Endothelial cell (in vitro differentiated cells): ENCODE measurements around the gene DGCR8. TPM values are rescaled to one million over a fixed set of nuclear protein-coding genes. Genes with fewer than 3 reads are reported as not detected.

ENCODE experiments used
- DNase-seq: peaks from one replicate; pipeline ENCODE4 v3.0.0; 2021; ENCODE audit warnings: low spot score
- H3K27ac Mint-ChIP-seq: one replicate; pipeline ENCODE4 v1.8.0; 2021; ENCODE audit warnings: mixed read lengths, inconsistent platforms; ENCODE audit not compliant: unreplicated experiment
- H3K27me3 Mint-ChIP-seq: one replicate; pipeline ENCODE4 v1.8.0; 2021; ENCODE audit warnings: mild to moderate bottlenecking, moderate library complexity, mixed read lengths, inconsistent platforms; ENCODE audit not compliant: unreplicated experiment
- H3K36me3 Mint-ChIP-seq: one replicate; pipeline ENCODE4 v1.8.0; 2021; ENCODE audit warnings: mild to moderate bottlenecking, low read depth, mixed read lengths, inconsistent platforms; ENCODE audit not compliant: unreplicated experiment
- H3K4me1 Mint-ChIP-seq: one replicate; pipeline ENCODE4 v1.8.0; 2021; ENCODE audit warnings: mild to moderate bottlenecking, mixed read lengths, inconsistent platforms; ENCODE audit not compliant: unreplicated experiment
- H3K4me3 Mint-ChIP-seq: one replicate; pipeline ENCODE4 v1.8.0; 2021; ENCODE audit warnings: mild to moderate bottlenecking, mixed read lengths, inconsistent platforms; ENCODE audit not compliant: unreplicated experiment
- H3K9me3 Mint-ChIP-seq: one replicate; pipeline ENCODE4 v1.8.0; 2021; ENCODE audit warnings: mixed read lengths, inconsistent platforms; ENCODE audit not compliant: unreplicated experiment
- total RNA-seq: library from RNA; stranded (reverse); fragmentation: NEBNext Ultra II Directional; extraction: Animal tissue kit (Norgen Biotek cat#: 25700); gene quantifications from one replicate; pipeline ENCODE4 v1.2.1, GENCODE V29; 2021; ENCODE audit not compliant: unreplicated experiment
- TF ChIP-seq, protein P1 (sequence below): fragments of 200-600 bp; sonication (generic); IDR thresholded peaks from one replicate; pipeline ENCODE4 v1.5.0; 2021; ENCODE audit warnings: antibody characterized with exemption; ENCODE audit not compliant: unreplicated experiment

DGCR8 gene
- total RNA-seq, 1 donor from 2014 or later = 46.6 TPM

DNA sequence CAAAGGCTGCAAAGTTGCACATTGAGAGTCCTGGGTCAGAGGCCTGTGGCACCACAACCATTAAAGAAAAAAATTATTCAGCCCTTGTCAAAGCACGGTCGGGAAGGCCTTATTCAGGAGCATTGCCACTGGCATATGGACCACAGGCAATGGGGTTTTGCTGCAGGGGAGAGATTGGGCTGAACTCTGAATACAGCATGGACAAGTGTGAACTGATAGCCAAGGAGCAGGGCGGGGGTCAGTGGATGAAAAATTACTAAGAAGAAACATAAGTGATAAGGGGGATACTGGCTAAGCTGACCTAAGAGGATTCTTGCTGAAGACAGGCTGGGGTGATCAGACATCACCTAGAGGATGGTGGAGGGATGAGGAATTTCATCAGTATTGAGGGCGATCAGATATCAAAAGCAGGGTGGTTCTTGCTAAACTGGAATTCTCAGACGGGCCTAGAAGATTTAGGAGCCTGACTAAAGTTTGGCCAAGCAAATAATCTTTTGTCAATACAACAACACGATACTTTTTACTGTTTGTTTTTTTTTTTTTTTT lies 3.3 kb upstream of the DGCR8 start:
- Mint-ChIP-seq H3K36me3 (peaks cover 4% of the 10 kb centered on the region), H3K27me3 (peaks cover 5% of the 10 kb centered on the region), H3K4me3 (no peak overlapping the region), H3K4me1 (peaks cover 4% of the 10 kb centered on the region), H3K9me3 (no peaks in the 10 kb centered on the region), H3K27ac (no peak overlapping the region)
- TF ChIP-seq, protein P1, sequence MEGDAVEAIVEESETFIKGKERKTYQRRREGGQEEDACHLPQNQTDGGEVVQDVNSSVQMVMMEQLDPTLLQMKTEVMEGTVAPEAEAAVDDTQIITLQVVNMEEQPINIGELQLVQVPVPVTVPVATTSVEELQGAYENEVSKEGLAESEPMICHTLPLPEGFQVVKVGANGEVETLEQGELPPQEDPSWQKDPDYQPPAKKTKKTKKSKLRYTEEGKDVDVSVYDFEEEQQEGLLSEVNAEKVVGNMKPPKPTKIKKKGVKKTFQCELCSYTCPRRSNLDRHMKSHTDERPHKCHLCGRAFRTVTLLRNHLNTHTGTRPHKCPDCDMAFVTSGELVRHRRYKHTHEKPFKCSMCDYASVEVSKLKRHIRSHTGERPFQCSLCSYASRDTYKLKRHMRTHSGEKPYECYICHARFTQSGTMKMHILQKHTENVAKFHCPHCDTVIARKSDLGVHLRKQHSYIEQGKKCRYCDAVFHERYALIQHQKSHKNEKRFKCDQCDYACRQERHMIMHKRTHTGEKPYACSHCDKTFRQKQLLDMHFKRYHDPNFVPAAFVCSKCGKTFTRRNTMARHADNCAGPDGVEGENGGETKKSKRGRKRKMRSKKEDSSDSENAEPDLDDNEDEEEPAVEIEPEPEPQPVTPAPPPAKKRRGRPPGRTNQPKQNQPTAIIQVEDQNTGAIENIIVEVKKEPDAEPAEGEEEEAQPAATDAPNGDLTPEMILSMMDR = no peak
- no peak for DNase-seq

DNA sequence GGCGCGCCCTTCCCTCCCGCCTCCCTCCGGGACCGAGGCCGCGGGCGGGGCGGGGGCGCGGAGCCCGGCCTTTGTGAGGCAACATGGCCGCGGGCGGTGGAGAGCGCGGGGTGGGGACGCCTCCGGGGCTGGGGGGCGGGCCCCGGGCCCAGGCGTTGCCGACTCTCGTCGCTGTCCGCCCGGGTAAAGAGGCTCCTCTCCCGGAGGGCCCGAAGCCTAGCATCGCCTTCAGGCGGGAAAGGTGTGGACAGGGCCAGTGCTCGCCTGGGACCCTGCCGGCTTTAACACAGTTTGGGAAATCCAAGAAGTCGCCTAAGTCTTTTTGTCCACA lies 369 bp downstream of the DGCR8 start:
- Mint-ChIP-seq H3K4me1 (peaks cover 29% of the 10 kb centered on the region), H3K4me3 (peak overlapping the region; percentile 86)

DNA sequence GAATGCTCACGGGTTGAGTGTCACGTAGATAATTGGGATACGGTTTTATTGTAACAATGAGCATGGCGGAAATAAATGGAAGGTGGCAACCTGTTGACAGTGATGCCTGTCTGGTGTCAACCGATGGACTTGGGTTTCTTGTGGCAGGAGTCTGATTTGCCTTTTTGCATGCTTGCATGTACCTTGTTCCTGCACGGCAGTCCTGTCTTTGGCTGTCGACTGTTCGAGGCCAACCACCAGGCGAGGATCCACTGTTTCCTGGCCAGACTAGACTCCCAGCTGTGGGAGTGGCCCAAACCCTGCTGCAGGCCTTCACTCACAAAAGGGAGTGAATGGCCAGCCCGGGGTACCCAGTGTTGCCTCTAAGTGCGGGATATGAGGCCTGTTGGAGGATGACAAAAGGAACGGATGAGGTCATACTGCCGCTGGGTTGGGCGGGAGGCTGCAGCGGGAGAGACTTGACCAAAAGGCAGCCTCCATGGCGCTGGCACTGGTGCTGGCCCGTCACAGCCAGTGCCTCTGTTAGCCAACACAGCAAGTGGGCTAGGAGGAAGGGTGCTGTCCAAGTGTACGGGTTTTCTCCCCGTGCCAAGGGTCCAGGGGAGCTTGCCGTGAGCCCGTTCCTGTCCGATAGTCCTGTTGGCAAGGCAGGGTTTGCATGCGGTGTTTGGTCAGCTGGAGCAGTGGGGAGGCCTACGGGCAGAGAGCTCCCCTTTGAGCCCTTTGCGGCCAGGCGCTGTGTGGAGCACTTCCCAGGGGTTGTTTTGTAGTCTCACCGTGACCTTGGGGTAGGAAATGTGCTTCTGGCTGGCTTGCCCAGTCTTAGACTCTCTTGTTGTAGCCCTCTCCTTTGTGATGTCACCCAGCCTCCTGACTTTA lies 974 bp downstream of the DGCR8 start:
- Mint-ChIP-seq H3K4me3 (peak overlapping the region; percentile 86), H3K27me3 (peaks cover 12% of the 10 kb centered on the region), H3K36me3 (peaks cover 20% of the 10 kb centered on the region), H3K9me3 (no peaks in the 10 kb centered on the region), H3K27ac (peak overlapping the region; percentile 92), H3K4me1 (peaks cover 29% of the 10 kb centered on the region)
- TF ChIP-seq, protein P1 = no peak
- DNase-seq = peak; percentile 45

More for the DNA sequence above, 369 bp downstream of the DGCR8 start:
- peaks cover 17% of the 10 kb centered on the region for H3K36me3 Mint-ChIP-seq
- TF ChIP-seq, protein P1 = no peak
- H3K27me3 Mint-ChIP-seq = peaks cover 12% of the 10 kb centered on the region
- no peaks in the 10 kb centered on the region for H3K9me3 Mint-ChIP-seq
- peak overlapping the region; percentile 92 for H3K27ac Mint-ChIP-seq
- DNase-seq = peak; percentile 65

DNA sequence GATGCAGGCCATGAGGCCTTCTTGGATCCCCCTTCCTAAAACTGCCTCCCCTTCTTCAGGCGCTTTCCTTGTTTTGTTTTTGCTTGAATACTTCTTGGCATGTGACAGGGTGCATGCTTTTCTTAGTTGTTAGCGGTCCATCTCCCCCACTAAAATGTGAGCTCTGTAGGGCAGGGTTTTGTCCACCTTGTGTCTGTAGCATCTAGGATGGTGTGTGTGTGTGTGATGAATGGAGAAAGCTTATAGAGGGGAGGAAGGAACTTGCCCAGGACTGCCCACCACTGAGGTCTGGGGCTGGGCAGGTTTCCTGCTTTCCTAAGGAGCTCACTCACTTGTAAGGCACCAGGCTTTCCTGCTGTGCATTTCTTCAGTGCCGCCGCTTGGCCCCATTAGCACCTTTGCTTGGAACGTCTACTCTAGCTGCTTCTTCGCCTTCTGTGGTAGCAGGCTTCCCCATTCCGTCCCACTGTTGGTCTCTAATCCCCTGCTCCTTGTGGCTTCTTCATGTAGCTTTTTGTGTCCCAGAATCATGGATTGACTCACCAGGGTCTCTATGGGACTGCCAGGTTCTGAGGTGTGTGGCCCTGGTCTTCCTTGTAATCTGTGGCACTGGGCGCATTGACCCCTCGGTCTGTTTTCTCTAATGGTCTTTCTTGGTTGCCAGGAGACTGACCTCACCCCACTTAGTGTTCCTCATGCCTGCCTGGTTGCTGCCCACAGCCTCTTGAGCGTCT lies 3.3 kb downstream of the DGCR8 start:
- H3K4me1 Mint-ChIP-seq = peaks cover 32% of the 10 kb centered on the region
- H3K9me3 Mint-ChIP-seq = no peaks in the 10 kb centered on the region
- TF ChIP-seq, protein P1 = no peak
- peaks cover 15% of the 10 kb centered on the region for H3K27me3 Mint-ChIP-seq
- H3K27ac Mint-ChIP-seq = peak overlapping the region; percentile 73
- DNase-seq = no peak
- H3K36me3 Mint-ChIP-seq = peaks cover 40% of the 10 kb centered on the region
- H3K4me3 Mint-ChIP-seq = peak overlapping the region; percentile 74
